Measurements from ENCODE around the gene NLRP6. TPM values are rescaled to one million over a fixed set of nuclear protein-coding genes. Genes with fewer than 3 reads are reported as not detected.
"Not testable (repeated sequence)": the region's sequence is repeated elsewhere in the genome, so short reads cannot be mapped to it uniquely, and the experiment has no call there.

Gene NLRP6
- total and polyA plus RNA-seq, 8 donors: 0.06 to 1.5 (median 0.17) TPM; not detected in 4

DNA sequence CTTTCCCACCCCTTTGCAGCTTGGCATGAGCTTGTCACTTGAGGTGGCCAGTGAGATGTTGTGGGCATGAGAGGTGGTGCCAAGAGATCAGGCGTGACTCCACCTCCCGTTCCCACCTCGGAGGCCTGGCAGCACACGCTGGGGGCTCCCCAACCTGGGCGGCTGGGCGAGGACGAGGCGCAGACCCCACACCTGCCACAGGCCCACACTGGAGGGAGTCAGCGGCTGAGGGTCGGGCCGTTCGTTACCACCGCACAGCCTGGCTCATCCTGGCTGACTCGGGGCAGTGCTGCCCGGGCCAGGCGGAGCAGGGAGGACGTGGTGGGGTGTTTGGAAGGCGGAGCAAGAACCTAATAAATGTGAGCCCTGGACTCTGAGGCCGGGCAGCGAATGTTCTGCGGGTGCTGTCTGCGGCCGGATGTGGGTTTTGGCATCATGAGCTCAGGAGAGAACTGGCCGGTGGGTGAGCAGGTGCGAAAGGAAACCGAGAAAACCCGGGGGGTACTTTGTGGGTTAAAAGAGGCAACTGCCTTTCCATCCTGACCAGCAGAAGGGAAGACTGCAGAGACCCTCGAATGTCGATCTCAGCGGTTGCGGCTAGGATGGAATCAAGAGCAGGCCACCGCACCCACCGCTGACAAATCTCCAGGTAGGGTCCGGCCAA lies 52.6 kb downstream of the NLRP6 start:
- TF ChIP-seq, protein P1, sequence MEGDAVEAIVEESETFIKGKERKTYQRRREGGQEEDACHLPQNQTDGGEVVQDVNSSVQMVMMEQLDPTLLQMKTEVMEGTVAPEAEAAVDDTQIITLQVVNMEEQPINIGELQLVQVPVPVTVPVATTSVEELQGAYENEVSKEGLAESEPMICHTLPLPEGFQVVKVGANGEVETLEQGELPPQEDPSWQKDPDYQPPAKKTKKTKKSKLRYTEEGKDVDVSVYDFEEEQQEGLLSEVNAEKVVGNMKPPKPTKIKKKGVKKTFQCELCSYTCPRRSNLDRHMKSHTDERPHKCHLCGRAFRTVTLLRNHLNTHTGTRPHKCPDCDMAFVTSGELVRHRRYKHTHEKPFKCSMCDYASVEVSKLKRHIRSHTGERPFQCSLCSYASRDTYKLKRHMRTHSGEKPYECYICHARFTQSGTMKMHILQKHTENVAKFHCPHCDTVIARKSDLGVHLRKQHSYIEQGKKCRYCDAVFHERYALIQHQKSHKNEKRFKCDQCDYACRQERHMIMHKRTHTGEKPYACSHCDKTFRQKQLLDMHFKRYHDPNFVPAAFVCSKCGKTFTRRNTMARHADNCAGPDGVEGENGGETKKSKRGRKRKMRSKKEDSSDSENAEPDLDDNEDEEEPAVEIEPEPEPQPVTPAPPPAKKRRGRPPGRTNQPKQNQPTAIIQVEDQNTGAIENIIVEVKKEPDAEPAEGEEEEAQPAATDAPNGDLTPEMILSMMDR (IDR thresholded peaks at IDR 0.05): no peak
- DNase-seq: peak in 1 of 4 donors; percentile 69
- H3K4me1 ChIP-seq: peaks cover 14 to 32% of the 10 kb centered on the region in 2 donors
- H3K27me3 ChIP-seq: no peaks in the 10 kb centered on the region
- no peak for ATAC-seq
- no peak overlapping the region for H3K27ac ChIP-seq
- H3K9me3 ChIP-seq: no peaks in the 10 kb centered on the region
- H3K4me3 ChIP-seq: no peak overlapping the region
- no peaks in the 10 kb centered on the region for H3K36me3 ChIP-seq
- intact Hi-C loops (cut with DNase I): no loop called here

DNA sequence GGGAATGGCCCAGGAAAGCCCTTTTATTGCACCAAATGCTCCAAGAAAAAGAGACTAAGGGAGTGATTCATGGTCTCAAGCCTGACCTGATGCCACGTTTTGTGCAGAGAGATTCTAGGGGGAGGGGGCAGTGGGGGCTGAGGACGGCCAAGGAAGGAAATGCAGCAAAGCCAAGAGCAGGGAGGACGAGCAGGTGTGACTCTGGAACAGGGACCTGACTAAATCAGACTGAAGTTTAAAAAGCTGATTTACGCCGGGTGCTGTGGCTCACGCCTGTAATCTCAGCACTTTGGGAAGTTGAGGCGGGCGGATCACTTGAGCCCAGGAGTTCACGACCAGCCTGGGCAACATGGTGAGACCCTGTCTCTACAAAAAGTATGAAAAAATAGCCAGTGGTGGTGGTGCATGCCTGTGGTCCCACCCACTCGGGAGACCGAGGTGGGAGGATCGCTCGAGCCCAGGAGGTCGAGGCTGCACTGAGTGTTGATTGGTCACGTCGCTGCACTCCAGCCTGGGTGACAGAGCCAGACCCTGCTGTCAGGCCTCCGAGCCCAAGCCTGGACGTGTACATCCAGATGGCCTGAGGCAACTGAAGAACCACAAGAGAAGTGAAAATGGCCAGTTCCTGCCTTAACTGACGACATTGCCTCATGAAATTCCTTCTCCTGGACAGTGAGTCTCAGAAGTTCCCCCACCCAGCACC lies 53.3 kb downstream of the NLRP6 start:
- Histone ChIP-seq H3K36me3 (no peaks in the 10 kb centered on the region), H3K9me3 (no peaks in the 10 kb centered on the region), H3K27ac (no peak overlapping the region), H3K4me1 (peaks cover 17 to 32% of the 10 kb centered on the region in 2 donors), H3K4me3 (no peak overlapping the region), H3K27me3 (no peaks in the 10 kb centered on the region)
- ATAC-seq (no peak), DNase-seq (peak in 1 of 4 donors; percentile 51)
- TF ChIP-seq, protein P1 (IDR thresholded peaks at IDR 0.05): no peak
- intact Hi-C loops (cut with DNase I): no loop called here

DNA sequence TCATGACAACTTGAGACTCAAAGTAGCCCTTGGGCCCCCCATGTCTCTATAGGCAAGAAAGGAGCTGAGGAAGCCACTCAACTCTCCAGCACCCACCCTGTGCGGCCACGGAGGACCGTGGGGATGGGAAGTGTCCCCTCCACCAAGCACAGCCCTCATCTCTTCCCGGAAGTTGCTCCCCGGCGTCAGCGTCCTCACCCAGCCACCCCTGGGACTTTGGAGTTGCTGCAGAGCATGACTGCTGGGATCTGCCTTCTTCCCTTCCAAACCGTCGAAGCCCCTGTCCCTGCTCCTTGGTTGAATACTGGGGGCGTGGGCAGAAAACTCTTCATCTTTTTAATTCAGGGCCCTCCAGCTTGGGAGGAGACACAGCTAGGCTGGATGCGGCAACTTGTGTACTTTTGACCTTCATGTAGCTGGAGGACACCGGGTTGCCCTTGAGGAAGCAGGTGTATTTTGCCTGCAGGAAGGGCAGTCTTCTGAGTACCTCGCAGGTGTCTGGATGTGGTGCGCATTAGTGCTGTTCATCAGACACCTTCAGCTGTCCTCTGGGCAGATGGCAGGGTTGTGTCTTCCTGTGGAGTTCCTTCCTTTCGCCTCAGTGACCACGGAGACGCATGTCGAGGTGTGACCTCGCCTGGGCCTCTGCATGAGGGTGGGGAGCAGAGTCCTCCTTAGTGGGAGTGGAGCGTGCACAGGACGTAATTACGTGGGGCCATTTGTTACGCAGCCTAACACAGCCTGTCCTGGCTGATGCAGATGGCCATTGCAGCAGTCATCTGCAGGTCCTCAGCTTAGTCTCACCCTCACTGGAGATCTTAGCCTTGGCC lies 54.7 kb downstream of the NLRP6 start:
- no peak for ATAC-seq
- H3K4me1 ChIP-seq: peaks cover 6 to 24% of the 10 kb centered on the region in 2 donors
- no peak overlapping the region for H3K4me3 ChIP-seq
- intact Hi-C loops (cut with DNase I): no loop called here
- H3K36me3 ChIP-seq: no peaks in the 10 kb centered on the region
- no peak for DNase-seq
- H3K9me3 ChIP-seq: no peaks in the 10 kb centered on the region
- H3K27me3 ChIP-seq: no peaks in the 10 kb centered on the region
- H3K27ac ChIP-seq: no peak overlapping the region
- TF ChIP-seq, protein P1 (IDR thresholded peaks at IDR 0.05): no peak

DNA sequence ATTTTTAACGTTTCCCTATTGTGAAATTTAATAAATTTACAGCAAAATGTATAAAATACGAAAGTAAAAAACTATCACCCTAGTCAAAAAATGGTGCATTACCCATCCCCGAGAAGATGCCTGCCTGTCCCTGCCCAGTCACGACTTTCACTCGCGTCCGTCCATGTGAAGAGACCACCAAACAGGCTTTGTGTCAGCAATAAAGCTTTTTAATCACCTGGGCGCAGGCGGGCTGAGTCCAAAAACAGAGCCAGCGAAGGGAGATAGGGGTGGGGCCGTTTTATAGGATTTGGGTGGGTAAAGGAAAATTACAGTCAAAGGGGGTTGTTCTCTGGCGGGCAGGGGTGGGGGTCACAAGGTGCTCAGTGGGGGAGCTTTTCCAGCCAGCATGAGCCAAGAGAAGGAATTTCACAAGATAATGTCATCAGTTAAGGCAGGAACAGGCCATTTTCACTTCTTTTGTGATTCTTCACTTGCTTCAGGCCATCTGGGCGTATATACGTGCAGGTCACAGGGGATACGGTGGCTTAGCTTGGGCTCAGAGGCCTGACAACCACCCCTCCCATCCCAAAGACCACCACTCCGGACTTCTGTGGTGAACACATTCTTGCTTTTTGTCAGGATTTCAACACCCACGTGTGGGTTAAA lies 55.5 kb downstream of the NLRP6 start:
- intact Hi-C loops (cut with DNase I); H3K9me3 ChIP-seq; H3K27ac ChIP-seq; H3K27me3 ChIP-seq; ATAC-seq; H3K4me3 ChIP-seq; H3K36me3 ChIP-seq; DNase-seq: not testable (repeated sequence)
- H3K4me1 ChIP-seq: peaks cover 6 to 19% of the 10 kb centered on the region in 2 donors

DNA sequence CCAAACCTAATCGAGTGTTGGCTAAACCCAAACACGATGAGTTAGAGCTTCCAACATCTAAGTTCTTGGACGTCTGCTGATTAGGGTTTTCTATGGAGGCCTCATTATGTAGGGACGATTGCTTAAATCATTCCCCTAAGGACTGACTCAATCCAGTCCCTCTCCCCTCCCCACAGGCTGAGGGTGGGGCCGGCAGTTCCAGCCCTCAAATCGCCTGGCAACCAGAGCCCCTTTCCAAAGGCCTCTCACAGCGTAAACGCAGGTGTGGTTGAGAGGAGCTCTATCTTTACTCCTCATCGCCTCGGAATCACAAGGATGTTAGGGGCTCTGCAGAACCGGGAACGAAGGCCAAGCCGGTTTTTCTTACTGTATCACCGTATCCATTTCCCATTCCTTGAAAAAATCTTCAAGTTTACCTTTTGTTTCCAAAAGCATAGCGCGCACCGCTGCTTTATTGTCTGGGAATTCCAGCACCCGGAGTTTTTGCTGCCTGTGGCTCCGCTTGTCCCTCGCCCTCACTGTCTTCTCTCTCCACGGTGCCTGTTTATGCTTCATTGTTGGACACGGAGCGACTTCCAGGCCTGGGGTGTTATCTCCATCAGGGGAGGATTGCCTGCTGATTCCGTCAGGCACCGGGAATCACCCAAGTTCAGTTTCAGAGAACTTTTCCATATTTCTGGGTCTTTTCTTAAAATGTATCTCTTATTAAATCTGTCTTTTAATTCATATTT lies 56.2 kb downstream of the NLRP6 start:
- Histone ChIP-seq H3K27me3 (no peaks in the 10 kb centered on the region), H3K4me3 (no peak overlapping the region), H3K27ac (no peak overlapping the region), H3K4me1 (peaks cover 6 to 19% of the 10 kb centered on the region in 2 donors), H3K9me3 (no peaks in the 10 kb centered on the region), H3K36me3 (no peaks in the 10 kb centered on the region)
- ATAC-seq: peak; percentile 44
- intact Hi-C loops (cut with DNase I): no loop called here
- DNase-seq: peak in 1 of 4 donors; percentile 70
- TF ChIP-seq, protein P1 (IDR thresholded peaks at IDR 0.05): no peak

Measured in left lung (tissue), 10 donors.